CD4-positive, alpha-beta T cell treated with Interleukin-15 for 4 hours (primary cell): ENCODE data around the gene C19orf53.
"Not testable (repeated sequence)": the region's sequence is repeated elsewhere in the genome, so short reads cannot be mapped to it uniquely, and the experiment has no call there.

Source experiments
- DNase-seq: peaks from one replicate; pipeline ENCODE4 v3.0.0-alpha.2; 2020; ENCODE audit warnings: low spot score

The C19orf53 gene

GRCh38 chr19:13774217-13775191 lies at the start of gene C19orf53:
Gene C19orf53 (plus strand): TSS chr19:13774456. CDS start chr19:13774478, 22 bp downstream.
- peak; percentile 90 for DNase-seq

- no peak for DNase-seq
Observed at GRCh38 chr19:13726323-13726722, 47.9 kb upstream of the C19orf53 start.

GRCh38 chr19:13727798-13728197 lies 46.5 kb upstream of the C19orf53 start:
- DNase-seq = no peak

- no peak for DNase-seq
Observed at GRCh38 chr19:13729859-13730258, 44.4 kb upstream of the C19orf53 start.

- DNase-seq = peak; percentile 93
Observed at GRCh38 chr19:13731147-13731964, 42.9 kb upstream of the C19orf53 start.

GRCh38 chr19:13732337-13732736 lies 41.9 kb upstream of the C19orf53 start:
- no peak for DNase-seq

GRCh38 chr19:13734751-13735150 lies 39.5 kb upstream of the C19orf53 start:
- DNase-seq = no peak

GRCh38 chr19:13738073-13738472 lies 36.2 kb upstream of the C19orf53 start:
- no peak for DNase-seq

- no peak for DNase-seq
Observed at GRCh38 chr19:13741893-13742292, 32.4 kb upstream of the C19orf53 start.

GRCh38 chr19:13742756-13743155 lies 31.5 kb upstream of the C19orf53 start:
- DNase-seq = no peak

- no peak for DNase-seq
Observed at GRCh38 chr19:13744174-13744573, 30.1 kb upstream of the C19orf53 start.

- DNase-seq = no peak
Observed at GRCh38 chr19:13747098-13747453, 27.2 kb upstream of the C19orf53 start.

- DNase-seq = peak; percentile 10
Observed at GRCh38 chr19:13748169-13748828, 26.0 kb upstream of the C19orf53 start.

- DNase-seq = no peak
Observed at GRCh38 chr19:13751436-13751835, 22.8 kb upstream of the C19orf53 start.

GRCh38 chr19:13753622-13754021 lies 20.6 kb upstream of the C19orf53 start:
- DNase-seq = not testable (repeated sequence)

- no peak for DNase-seq
Observed at GRCh38 chr19:13756210-13756609, 18.0 kb upstream of the C19orf53 start.

- no peak for DNase-seq
Observed at GRCh38 chr19:13757805-13758772, 16.2 kb upstream of the C19orf53 start.

GRCh38 chr19:13758795-13759194 lies 15.5 kb upstream of the C19orf53 start:
- no peak for DNase-seq

GRCh38 chr19:13761423-13761822 lies 12.8 kb upstream of the C19orf53 start:
- DNase-seq = no peak

- no peak for DNase-seq
Observed at GRCh38 chr19:13762635-13763235, 11.5 kb upstream of the C19orf53 start.

GRCh38 chr19:13763265-13763664 lies 11.0 kb upstream of the C19orf53 start:
- DNase-seq = no peak
